Mammary epithelial cell (primary cell): Measurements from ENCODE around the gene SLC25A21.

Experiments used
- EZH2 ChIP-seq: IDR thresholded peaks from 2 replicates; pipeline ENCODE4 v1.6.1; 2012; ENCODE audit warnings: low read length, inconsistent platforms, borderline replicate concordance
- TF ChIP-seq, protein P1 (sequence below), 2 donors: IDR thresholded peaks in 1 of 2; conservative IDR thresholded peaks in 1 of 2; 2 replicates each; pipeline ENCODE4 v1.5.1; 2011 to 2012; ENCODE audit warnings: inconsistent platforms in 2 of 2, low read length in 2 of 2, mild to moderate bottlenecking in 2 of 2, control low read depth in 1 of 2, low read depth in 1 of 2; ENCODE audit not compliant: insufficient read depth in 1 of 2; ENCODE audit errors: extremely low read depth in 1 of 2

- TF ChIP-seq, protein P1, sequence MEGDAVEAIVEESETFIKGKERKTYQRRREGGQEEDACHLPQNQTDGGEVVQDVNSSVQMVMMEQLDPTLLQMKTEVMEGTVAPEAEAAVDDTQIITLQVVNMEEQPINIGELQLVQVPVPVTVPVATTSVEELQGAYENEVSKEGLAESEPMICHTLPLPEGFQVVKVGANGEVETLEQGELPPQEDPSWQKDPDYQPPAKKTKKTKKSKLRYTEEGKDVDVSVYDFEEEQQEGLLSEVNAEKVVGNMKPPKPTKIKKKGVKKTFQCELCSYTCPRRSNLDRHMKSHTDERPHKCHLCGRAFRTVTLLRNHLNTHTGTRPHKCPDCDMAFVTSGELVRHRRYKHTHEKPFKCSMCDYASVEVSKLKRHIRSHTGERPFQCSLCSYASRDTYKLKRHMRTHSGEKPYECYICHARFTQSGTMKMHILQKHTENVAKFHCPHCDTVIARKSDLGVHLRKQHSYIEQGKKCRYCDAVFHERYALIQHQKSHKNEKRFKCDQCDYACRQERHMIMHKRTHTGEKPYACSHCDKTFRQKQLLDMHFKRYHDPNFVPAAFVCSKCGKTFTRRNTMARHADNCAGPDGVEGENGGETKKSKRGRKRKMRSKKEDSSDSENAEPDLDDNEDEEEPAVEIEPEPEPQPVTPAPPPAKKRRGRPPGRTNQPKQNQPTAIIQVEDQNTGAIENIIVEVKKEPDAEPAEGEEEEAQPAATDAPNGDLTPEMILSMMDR (conservative IDR thresholded peaks at IDR 0.05 in 1 of 2, IDR thresholded peaks at IDR 0.05 in 1 of 2; ENCODE audit: extremely low read depth in 1 of 2, insufficient read depth in 1 of 2, low read depth in 1 of 2, low read length in 2 of 2), result no peak
- TF ChIP-seq EZH2, result no peak
Measured at GRCh38 chr14:36934304-36934703, 238.1 kb downstream of the SLC25A21 start.
